Keratinocyte (primary cell): ENCODE data around the gene MRPL24. TPM values are rescaled to one million over a fixed set of nuclear protein-coding genes. Genes with fewer than 3 reads are reported as not detected.

ENCODE experiments used
- DNase-seq: peaks from one replicate; pipeline ENCODE4 v3.0.0-alpha.2; 2011; ENCODE audit warnings: low read depth, missing footprints, low spot score
- FAIRE-seq: peaks from 2 replicates; lab custom pipeline; 2011; peaks lifted over from hg19 to GRCh38; lab: Jason Lieb, UNC
- H2AFZ ChIP-seq: 2 replicates; pipeline ENCODE4 v1.6.0; 2012; ENCODE audit warnings: low read length, control low read depth, inconsistent platforms; ENCODE audit not compliant: control insufficient read depth
- H3K27ac ChIP-seq: 2 replicates; pipeline ENCODE4 v1.5.1; 2011; ENCODE audit warnings: low read length; ENCODE audit not compliant: control insufficient read depth, insufficient read depth
- H3K27me3 ChIP-seq: 3 replicates; pipeline ENCODE4 v1.6.0; 2011; ENCODE audit warnings: low read length; ENCODE audit not compliant: control insufficient read depth, insufficient read depth; ENCODE audit errors: extremely low read depth
- H3K36me3 ChIP-seq, 2 experiments: 2 replicates in 1 of 2; 3 replicates in 1 of 2; pipeline ENCODE4 v1.5.1; 2011; ENCODE audit warnings: low read length in 2 of 2, mild to moderate bottlenecking in 1 of 2; ENCODE audit not compliant: control insufficient read depth in 2 of 2, insufficient read depth in 2 of 2; ENCODE audit errors: extremely low read depth in 1 of 2
- H3K4me1 ChIP-seq: 3 replicates; pipeline ENCODE4 v1.5.1; 2011; ENCODE audit warnings: low read length; ENCODE audit not compliant: control insufficient read depth, insufficient read depth; ENCODE audit errors: extremely low read depth
- H3K4me2 ChIP-seq: 3 replicates; pipeline ENCODE4 v1.6.0; 2011; ENCODE audit warnings: low read depth, low read length; ENCODE audit not compliant: control insufficient read depth, insufficient read depth; ENCODE audit errors: extremely low read depth
- H3K4me3 ChIP-seq, 3 experiments: fragments of 200-600 bp in 1 of 3; sonication (generic) in 1 of 3; 2 replicates in 2 of 3; 3 replicates in 1 of 3; pipeline ENCODE4 v1.5.1; 2011 to 2016; ENCODE audit warnings: low read length in 3 of 3, mild to moderate bottlenecking in 3 of 3, control low read depth in 2 of 3, inconsistent platforms in 1 of 3, low read depth in 1 of 3, mixed read lengths in 1 of 3, mixed run types in 1 of 3, moderate library complexity in 1 of 3; ENCODE audit not compliant: control insufficient read depth in 2 of 3, insufficient read depth in 2 of 3; ENCODE audit errors: extremely low read depth in 1 of 3
- H3K79me2 ChIP-seq: 2 replicates; pipeline ENCODE4 v1.6.0; 2012; ENCODE audit warnings: low read length; ENCODE audit not compliant: control insufficient read depth, insufficient read depth
- H3K9ac ChIP-seq: 3 replicates; pipeline ENCODE4 v1.6.0; 2011; ENCODE audit warnings: low read length; ENCODE audit not compliant: control insufficient read depth, insufficient read depth; ENCODE audit errors: extremely low read depth
- H3K9me1 ChIP-seq: 3 replicates; pipeline ENCODE4 v1.6.0; 2011; ENCODE audit warnings: low read length; ENCODE audit not compliant: control insufficient read depth, insufficient read depth; ENCODE audit errors: extremely low read depth
- H3K9me3 ChIP-seq: 2 replicates; pipeline ENCODE4 v1.5.1; 2012; ENCODE audit warnings: low read depth, low read length; ENCODE audit not compliant: control insufficient read depth
- H4K20me1 ChIP-seq: 3 replicates; pipeline ENCODE4 v1.6.0; 2011; ENCODE audit warnings: low read length; ENCODE audit not compliant: control insufficient read depth, insufficient read depth; ENCODE audit errors: extremely low read depth
- EZH2 ChIP-seq: IDR thresholded peaks from one replicate; pipeline ENCODE4 v1.6.1; 2012; ENCODE audit warnings: inconsistent platforms, mild to moderate bottlenecking, low read length, moderate library complexity
- dilution Hi-C: fragments of 300-500 bp; cut with MboI; formaldehyde crosslinking; loops from one replicate; pipeline ENCODE4 v1.7.0; 2020; ENCODE audit warnings: low sequenced_read_pairs; ENCODE audit not compliant: extremely low pct_ligation_motif_present
- polyA plus RNA-seq, 5 experiments: library from polyadenylated mRNA; depleted of rRNA in 3 of 5; stranded (reverse) in 3 of 5; stranded (forward) in 1 of 5; unstranded in 1 of 5; fragments of >200 nt; gene quantifications; 1 replicate in 1 of 5; 2 replicates in 3 of 5; 3 replicates in 1 of 5; pipeline versions ENCODE4 v1.2.1 to v1.2.3, GENCODE V29; 2011 to 2012; ENCODE audit warnings: missing spikeins in 2 of 5, low read depth in 1 of 5, low replicate concordance in 1 of 5
- TF ChIP-seq, protein P1 (sequence below), 3 experiments: IDR thresholded peaks in 1 of 3; conservative IDR thresholded peaks in 1 of 3; optimal IDR thresholded peaks in 1 of 3; 2 replicates in 2 of 3; 3 replicates in 1 of 3; pipeline versions ENCODE3 to v1.5.1; 2011; ENCODE audit warnings: low read length in 3 of 3, mild to moderate bottlenecking in 3 of 3, moderate library complexity in 2 of 3, control low read depth in 1 of 3, inconsistent platforms in 1 of 3; ENCODE audit not compliant: insufficient read depth in 2 of 3; ENCODE audit errors: extremely low read depth in 1 of 3

MRPL24 gene
- polyA plus RNA-seq, 1 donor (not counting 4 experiments of a cell fraction or from before 2014, with no cell fraction given): 157 TPM

DNA sequence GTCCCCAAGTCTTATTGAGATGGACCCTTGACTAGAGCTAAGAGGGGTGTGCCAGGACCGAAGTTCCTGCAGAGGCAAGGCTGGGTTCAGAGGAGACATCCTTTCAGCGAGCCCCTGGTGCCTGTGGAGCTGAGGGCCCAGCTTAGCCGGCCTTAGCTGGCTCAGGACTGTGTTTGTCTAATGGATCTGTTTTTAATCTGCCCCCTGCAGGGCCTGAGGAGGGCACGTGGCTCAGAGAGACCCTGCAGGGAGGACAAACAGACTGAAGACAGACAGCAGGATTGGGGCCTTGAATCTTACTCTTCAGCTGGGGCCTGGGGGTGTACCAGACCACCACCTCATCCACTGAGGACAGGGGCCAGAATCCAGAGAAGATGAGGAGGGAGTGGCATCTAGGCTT, 37.1 kb downstream of the MRPL24 start:
- no peak overlapping the region for H3K27ac ChIP-seq
- H3K9ac ChIP-seq: no peak overlapping the region

DNA sequence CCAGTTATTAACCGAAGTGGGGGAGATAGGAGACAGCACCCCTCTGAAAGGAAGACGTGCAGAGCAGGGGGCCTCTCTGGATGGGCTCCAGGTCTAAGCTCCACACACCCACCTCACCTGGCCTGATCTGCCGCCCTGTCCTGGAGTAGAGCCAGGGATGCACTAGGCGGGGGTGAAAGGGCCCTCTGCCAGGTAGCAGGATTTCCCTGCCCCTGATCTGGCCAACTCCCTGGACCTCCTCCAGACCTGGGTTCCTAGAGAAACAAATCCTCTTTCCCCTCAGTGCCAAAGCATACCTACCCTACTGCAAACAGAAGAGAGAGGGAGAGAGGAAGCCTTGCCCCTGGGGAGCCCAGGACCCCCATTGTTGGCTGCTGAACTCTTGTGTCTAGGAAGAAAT, 37.6 kb downstream of the MRPL24 start:
- peaks cover 20% of the 10 kb centered on the region for H3K4me1 ChIP-seq

More for the DNA sequence above, 37.1 kb downstream of the MRPL24 start:
- no peak overlapping the region for H2AFZ ChIP-seq
- peaks cover 20% of the 10 kb centered on the region for H3K4me1 ChIP-seq
- H3K4me3 ChIP-seq: no peak overlapping the region
- no peak for FAIRE-seq
- H3K36me3 ChIP-seq: no peaks in the 10 kb centered on the region
- dilution Hi-C loops: no loop called here
- no peaks in the 10 kb centered on the region for H3K9me1 ChIP-seq
- no peaks in the 10 kb centered on the region for H4K20me1 ChIP-seq
- H3K27me3 ChIP-seq: peaks cover 20% of the 10 kb centered on the region
- no peak overlapping the region for H3K4me2 ChIP-seq
- DNase-seq: no peak
- no peaks in the 10 kb centered on the region for H3K79me2 ChIP-seq
- TF ChIP-seq, protein P1, sequence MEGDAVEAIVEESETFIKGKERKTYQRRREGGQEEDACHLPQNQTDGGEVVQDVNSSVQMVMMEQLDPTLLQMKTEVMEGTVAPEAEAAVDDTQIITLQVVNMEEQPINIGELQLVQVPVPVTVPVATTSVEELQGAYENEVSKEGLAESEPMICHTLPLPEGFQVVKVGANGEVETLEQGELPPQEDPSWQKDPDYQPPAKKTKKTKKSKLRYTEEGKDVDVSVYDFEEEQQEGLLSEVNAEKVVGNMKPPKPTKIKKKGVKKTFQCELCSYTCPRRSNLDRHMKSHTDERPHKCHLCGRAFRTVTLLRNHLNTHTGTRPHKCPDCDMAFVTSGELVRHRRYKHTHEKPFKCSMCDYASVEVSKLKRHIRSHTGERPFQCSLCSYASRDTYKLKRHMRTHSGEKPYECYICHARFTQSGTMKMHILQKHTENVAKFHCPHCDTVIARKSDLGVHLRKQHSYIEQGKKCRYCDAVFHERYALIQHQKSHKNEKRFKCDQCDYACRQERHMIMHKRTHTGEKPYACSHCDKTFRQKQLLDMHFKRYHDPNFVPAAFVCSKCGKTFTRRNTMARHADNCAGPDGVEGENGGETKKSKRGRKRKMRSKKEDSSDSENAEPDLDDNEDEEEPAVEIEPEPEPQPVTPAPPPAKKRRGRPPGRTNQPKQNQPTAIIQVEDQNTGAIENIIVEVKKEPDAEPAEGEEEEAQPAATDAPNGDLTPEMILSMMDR (optimal IDR thresholded peaks at IDR 0.05 in 1 of 3, IDR thresholded peaks at IDR 0.05 in 1 of 3, conservative IDR thresholded peaks at IDR 0.05 in 1 of 3; ENCODE audit: extremely low read depth in 1 of 3, insufficient read depth in 2 of 3, low read length in 3 of 3): no peak
- no peak for TF ChIP-seq EZH2
- no peaks in the 10 kb centered on the region for H3K9me3 ChIP-seq

More for the DNA sequence above, 37.6 kb downstream of the MRPL24 start:
- H3K4me2 ChIP-seq: no peak overlapping the region
- TF ChIP-seq, protein P1 (optimal IDR thresholded peaks at IDR 0.05 in 1 of 3, IDR thresholded peaks at IDR 0.05 in 1 of 3, conservative IDR thresholded peaks at IDR 0.05 in 1 of 3; ENCODE audit: extremely low read depth in 1 of 3, insufficient read depth in 2 of 3, low read length in 3 of 3): no peak
- no peak for TF ChIP-seq EZH2
- H3K27ac ChIP-seq: no peak overlapping the region
- H3K36me3 ChIP-seq: no peaks in the 10 kb centered on the region
- no peak overlapping the region for H2AFZ ChIP-seq
- no peaks in the 10 kb centered on the region for H3K9me1 ChIP-seq
- H3K79me2 ChIP-seq: no peaks in the 10 kb centered on the region
- no peak overlapping the region for H3K4me3 ChIP-seq
- H3K27me3 ChIP-seq: peaks cover 20% of the 10 kb centered on the region
- H4K20me1 ChIP-seq: no peaks in the 10 kb centered on the region
- dilution Hi-C loops: no loop called here
- no peaks in the 10 kb centered on the region for H3K9me3 ChIP-seq
- FAIRE-seq (no peak), DNase-seq (no peak)
- no peak overlapping the region for H3K9ac ChIP-seq
